ENCODE measurements around the gene FNDC3A.
"Not testable (repeated sequence)": the region's sequence is repeated elsewhere in the genome, so short reads cannot be mapped to it uniquely, and the experiment has no call there.

The FNDC3A gene

GRCh38 chr13:49098771-49099512 is 123.2 kb downstream of the FNDC3A start:
- DNase-seq: no peak

- no peak for DNase-seq
Observed at GRCh38 chr13:49099513-49099877, 123.8 kb downstream of the FNDC3A start.

- no peak for DNase-seq
Observed at GRCh38 chr13:49100637-49101570, 125.2 kb downstream of the FNDC3A start.

- DNase-seq: no peak
Observed at GRCh38 chr13:49108196-49108595, 132.5 kb downstream of the FNDC3A start.

- DNase-seq: peak; percentile 79
Observed at GRCh38 chr13:49110122-49110912, 134.6 kb downstream of the FNDC3A start.

GRCh38 chr13:49110913-49111170 is 135.1 kb downstream of the FNDC3A start:
- DNase-seq: no peak

- DNase-seq: no peak
Observed at GRCh38 chr13:49112782-49113525, 137.2 kb downstream of the FNDC3A start.

GRCh38 chr13:49113526-49114286 is 138.0 kb downstream of the FNDC3A start:
- no peak for DNase-seq

GRCh38 chr13:49116873-49117272 is 141.2 kb downstream of the FNDC3A start:
- no peak for DNase-seq

GRCh38 chr13:49118455-49118854 is 142.7 kb downstream of the FNDC3A start:
- not testable (repeated sequence) for DNase-seq

GRCh38 chr13:49124693-49125304 is 149.1 kb downstream of the FNDC3A start:
- DNase-seq: no peak

GRCh38 chr13:49125964-49126524 is 150.3 kb downstream of the FNDC3A start:
- no peak for DNase-seq

GRCh38 chr13:49132479-49133002 is 156.8 kb downstream of the FNDC3A start:
- no peak for DNase-seq

- DNase-seq: no peak
Observed at GRCh38 chr13:49134305-49134704, 158.6 kb downstream of the FNDC3A start.

- DNase-seq: not testable (repeated sequence)
Observed at GRCh38 chr13:49137138-49137643, 161.5 kb downstream of the FNDC3A start.

- DNase-seq: no peak
Observed at GRCh38 chr13:49140910-49141611, 165.3 kb downstream of the FNDC3A start.

GRCh38 chr13:49146950-49147355 is 171.2 kb downstream of the FNDC3A start:
- DNase-seq: no peak

GRCh38 chr13:49148405-49148804 is 172.7 kb downstream of the FNDC3A start:
- no peak for DNase-seq

- not testable (repeated sequence) for DNase-seq
Observed at GRCh38 chr13:49157955-49158584, 182.4 kb downstream of the FNDC3A start.
